GM23248 (cell line): Measurements from ENCODE around the gene ASAP2.

Experiments used
- EZH2 ChIP-seq: fragments of 200-600 bp; sonication (generic); IDR thresholded peaks from 2 replicates; pipeline ENCODE4 v1.6.1; 2018; ENCODE audit warnings: antibody characterized with exemption, mild to moderate bottlenecking; ENCODE audit not compliant: insufficient read depth, poor library complexity, severe bottlenecking
- EZH2phosphoT487 ChIP-seq: fragments of 200-600 bp; sonication (generic); IDR thresholded peaks from 2 replicates; pipeline ENCODE4 v1.6.1; 2018; ENCODE audit warnings: antibody characterized with exemption, moderate library complexity, mild to moderate bottlenecking, low read depth; ENCODE audit not compliant: insufficient read depth

- TF ChIP-seq EZH2phosphoT487 (no peak), EZH2 (no peak)
These were observed 45.9 kb upstream of the ASAP2 start for GRCh38 chr2:9160732-9161131.
